ENCODE measurements around the gene B3GNT2.

Gene B3GNT2

GRCh38 chr2:62209427-62209991 lies 13.6 kb downstream of the B3GNT2 start:
- no peak for DNase-seq (ENCODE audit: low spot score)
- no peak for TF ChIP-seq CTCF (IDR thresholded peaks at IDR 0.05; ENCODE audit: extremely low read depth, insufficient read depth, missing control alignments)
- in situ Hi-C loops (cut with MboI; ENCODE audit: low pct_unique_long_range_greater_than_20kb, low sequenced_read_pairs, unreplicated experiment): loop anchor here (25.0 kb wide), 1 partner anchor 203 kb away; no protein-coding TSS in a partner anchor

GRCh38 chr2:62215306-62216064 lies 19.6 kb downstream of the B3GNT2 start:
- in situ Hi-C loops (cut with MboI; ENCODE audit: low pct_unique_long_range_greater_than_20kb, low sequenced_read_pairs, unreplicated experiment): loop anchor here (25.0 kb wide), 1 partner anchor 197 kb away; no protein-coding TSS in a partner anchor
- DNase-seq (ENCODE audit: low spot score): no peak
- no peak for TF ChIP-seq CTCF (IDR thresholded peaks at IDR 0.05; ENCODE audit: extremely low read depth, insufficient read depth, missing control alignments)

GRCh38 chr2:62216113-62216512 lies 20.2 kb downstream of the B3GNT2 start:
- no peak for TF ChIP-seq CTCF (IDR thresholded peaks at IDR 0.05; ENCODE audit: extremely low read depth, insufficient read depth, missing control alignments)
- in situ Hi-C loops (cut with MboI; ENCODE audit: low pct_unique_long_range_greater_than_20kb, low sequenced_read_pairs, unreplicated experiment): loop anchor here (25.0 kb wide), 1 partner anchor 196 kb away; no protein-coding TSS in a partner anchor
- no peak for DNase-seq (ENCODE audit: low spot score)

GRCh38 chr2:62216616-62217015 lies 20.7 kb downstream of the B3GNT2 start:
- no peak for DNase-seq (ENCODE audit: low spot score)
- no peak for TF ChIP-seq CTCF (IDR thresholded peaks at IDR 0.05; ENCODE audit: extremely low read depth, insufficient read depth, missing control alignments)
- in situ Hi-C loops (cut with MboI; ENCODE audit: low pct_unique_long_range_greater_than_20kb, low sequenced_read_pairs, unreplicated experiment): loop anchor here (25.0 kb wide), 1 partner anchor 196 kb away; no protein-coding TSS in a partner anchor

GRCh38 chr2:62217421-62217820 lies 21.5 kb downstream of the B3GNT2 start:
- no peak for TF ChIP-seq CTCF (IDR thresholded peaks at IDR 0.05; ENCODE audit: extremely low read depth, insufficient read depth, missing control alignments)
- DNase-seq (ENCODE audit: low spot score): no peak
- in situ Hi-C loops (cut with MboI; ENCODE audit: low pct_unique_long_range_greater_than_20kb, low sequenced_read_pairs, unreplicated experiment): loop anchor here (25.0 kb wide), 1 partner anchor 195 kb away; no protein-coding TSS in a partner anchor

GRCh38 chr2:62217970-62218369 lies 22.1 kb downstream of the B3GNT2 start:
- TF ChIP-seq CTCF (IDR thresholded peaks at IDR 0.05; ENCODE audit: extremely low read depth, insufficient read depth, missing control alignments): no peak
- DNase-seq (ENCODE audit: low spot score): no peak
- in situ Hi-C loops (cut with MboI; ENCODE audit: low pct_unique_long_range_greater_than_20kb, low sequenced_read_pairs, unreplicated experiment): loop anchor here (25.0 kb wide), 1 partner anchor 194 kb away; no protein-coding TSS in a partner anchor

All from GM13977 (cell line).